ENCODE results near the gene MSI1. TPM values are rescaled to one million over a fixed set of nuclear protein-coding genes. Genes with fewer than 3 reads are reported as not detected.

MSI1 gene
- total and polyA plus RNA-seq, 2 experiments from 2014 or later, result 12.8 to 16.9 TPM

GRCh38 chr12:120412421-120412820 is 43.5 kb upstream of the MSI1 start:
- Histone ChIP-seq H3F3A (replicated peaks; ENCODE audit: low read depth) (no peaks in the 10 kb centered on the region; the same call in 1 of the 2 replicates), H3K27ac (ENCODE audit: low read depth) (no peak overlapping the region), H4K20me1 (replicated peaks; ENCODE audit: insufficient read depth) (no peaks in the 10 kb centered on the region), H3K4me1 (ENCODE audit: insufficient read depth) (peaks cover 14% of the 10 kb centered on the region), H3K9me2 (ENCODE audit: insufficient read depth) (no peaks in the 10 kb centered on the region), H2AFZ (no peak overlapping the region), H3K27me3 (ENCODE audit: insufficient read depth) (no peaks in the 10 kb centered on the region), H3K79me2 (replicated peaks; ENCODE audit: insufficient read depth) (no peaks in the 10 kb centered on the region), H3K4me2 (no peak overlapping the region), H3K4me3 (no peak overlapping the region), H3K36me3 (ENCODE audit: insufficient read depth) (no peaks in the 10 kb centered on the region)
- DNase-seq (ENCODE audit: low spot score), result no peak
- TF ChIP-seq ZNF331 (CRISPR knock-in tag; IDR thresholded peaks at IDR 0.05; ENCODE audit: low read depth) (no peak), EZH2phosphoT487 (IDR thresholded peaks at IDR 0.05; ENCODE audit: unreplicated experiment) (no peak), CREB1 (CRISPR knock-in tag; IDR thresholded peaks at IDR 0.05; ENCODE audit: low read depth) (no peak), ZNF114 (CRISPR knock-in tag; IDR thresholded peaks at IDR 0.05) (no peak), STAT1 (IDR thresholded peaks at IDR 0.05; ENCODE audit: unreplicated experiment) (no peak), REST (IDR thresholded peaks at IDR 0.05; ENCODE audit: unreplicated experiment) (no peak), ETS1 (IDR thresholded peaks at IDR 0.05) (no peak), EZH2 (IDR thresholded peaks at IDR 0.05; ENCODE audit: low read depth, unreplicated experiment) (no peak), ZNF462 (CRISPR knock-in tag; IDR thresholded peaks at IDR 0.05) (no peak), JUNB (IDR thresholded peaks at IDR 0.05; ENCODE audit: unreplicated experiment) (no peak), CTCF (conservative IDR thresholded peaks at IDR 0.05; ENCODE audit: low read depth in 2 of 2) (no peak), POLR2AphosphoS5 (IDR thresholded peaks at IDR 0.05; ENCODE audit: low read depth) (no peak), NANOG (IDR thresholded peaks at IDR 0.05; ENCODE audit: borderline replicate concordance) (no peak)
- Mint-ChIP-seq H3K27ac (no peak overlapping the region), H3K9me3 (no peaks in the 10 kb centered on the region; the same call in 2 of the 3 replicates), H3K4me1 (peaks cover 18% of the 10 kb centered on the region), H3K27me3 (ENCODE audit: insufficient read depth, low read depth, poor library complexity) (peaks cover 9% of the 10 kb centered on the region), H3K4me3 (no peak overlapping the region), H3K36me3 (ENCODE audit: low read depth) (no peaks in the 10 kb centered on the region)
- ATAC-seq, result no peak
